OCI-LY7 (cell line): ENCODE results near the gene ZSCAN2. TPM values are rescaled to one million over a fixed set of nuclear protein-coding genes. Genes with fewer than 3 reads are reported as not detected.
A peak's percentile ranks its signal among the peaks of the same experiment; 100 is the strongest.

Experiments used
- BruUV-seq: library from RNA; stranded (reverse); fragments of 400-500 nt; replicated peaks from 2 replicates; lab custom pipeline; 2021; lab: Mats Ljungman, UMichigan
- CTCF ChIA-PET: fragments of 300-600 bp; sonication (Branson Sonifier 250); formaldehyde crosslinking; loops from one replicate; lab custom pipeline; 2022; ENCODE audit warnings: antibody characterized with exemption; ENCODE audit not compliant: unreplicated experiment; lab: Charles Lee
- POLR2A ChIA-PET: fragments of 300-600 bp; sonication (Branson Sonifier 250); formaldehyde crosslinking; loops from one replicate; lab custom pipeline; 2022; ENCODE audit warnings: antibody characterized with exemption; lab: Charles Lee
- DNase-seq: peaks from one replicate; pipeline ENCODE4 v3.0.0-alpha.2; 2015; ENCODE audit warnings: low spot score
- H2AFZ ChIP-seq: fragments of 200-600 bp; sonication (generic), shearing (Covaris generic); 2 replicates; pipeline ENCODE4 v1.6.1; 2014; ENCODE audit warnings: mild to moderate bottlenecking, antibody characterized with exemption, low read length, moderate library complexity
- H3K27ac ChIP-seq: fragments of 200-600 bp; sonication (generic); 2 replicates; pipeline ENCODE4 v1.5.1; 2014; ENCODE audit warnings: mixed run types, low read depth, mild to moderate bottlenecking, moderate library complexity, low read length, inconsistent platforms; ENCODE audit not compliant: poor library complexity, severe bottlenecking
- H3K36me3 ChIP-seq: fragments of 200-600 bp; sonication (generic); 2 replicates; pipeline ENCODE4 v1.6.1; 2014; ENCODE audit warnings: mild to moderate bottlenecking, antibody characterized with exemption, low read length, moderate library complexity, mixed read lengths; ENCODE audit not compliant: insufficient read depth
- H3K4me1 ChIP-seq: fragments of 200-600 bp; sonication (generic); 2 replicates; pipeline ENCODE4 v1.5.1; 2014; ENCODE audit warnings: mild to moderate bottlenecking, low read length; ENCODE audit not compliant: insufficient read depth, poor library complexity, severe bottlenecking
- H3K4me2 ChIP-seq: fragments of 200-600 bp; sonication (generic); 2 replicates; pipeline ENCODE4 v1.6.1; 2014; ENCODE audit warnings: mild to moderate bottlenecking, low read length
- H3K4me3 ChIP-seq: fragments of 200-600 bp; sonication (generic); 2 replicates; pipeline ENCODE4 v1.5.1; 2014; ENCODE audit warnings: mild to moderate bottlenecking, low read depth, low read length; ENCODE audit not compliant: poor library complexity, severe bottlenecking
- H3K79me2 ChIP-seq: fragments of 200-600 bp; sonication (generic); 2 replicates; pipeline ENCODE4 v1.6.1; 2016; ENCODE audit warnings: low read depth, mild to moderate bottlenecking, low read length, moderate library complexity, mixed read lengths; ENCODE audit not compliant: insufficient read depth
- H3K9me2 ChIP-seq: fragments of 200-600 bp; sonication (generic); 2 replicates; pipeline ENCODE4 v1.6.1; 2016; ENCODE audit warnings: mild to moderate bottlenecking, low read length, mixed read lengths; ENCODE audit not compliant: insufficient read depth
- H3K9me3 ChIP-seq: fragments of 200-600 bp; sonication (generic); 2 replicates; pipeline ENCODE4 v1.6.1; 2014; ENCODE audit warnings: mild to moderate bottlenecking, mixed run types, low read length, mixed read lengths
- H4K20me1 ChIP-seq: fragments of 200-600 bp; sonication (generic); 2 replicates; pipeline ENCODE4 v1.6.1; 2014; ENCODE audit warnings: mild to moderate bottlenecking, antibody characterized with exemption, low read length, moderate library complexity, mixed read lengths; ENCODE audit not compliant: insufficient read depth
- EZH2phosphoT487 ChIP-seq: fragments of 200-600 bp; sonication (generic); IDR thresholded peaks from 2 replicates; pipeline ENCODE4 v1.6.1; 2018; ENCODE audit warnings: low read depth, borderline replicate concordance, mild to moderate bottlenecking, mixed run types, antibody characterized with exemption, low read length, moderate library complexity, mixed read lengths
- intact Hi-C: fragments of 100-400 bp; cut with micrococcal nuclease; formaldehyde crosslinking; loops from one replicate; pipeline ENCODE4 v1.10.0; 2022; ENCODE audit not compliant: unreplicated experiment
- total RNA-seq, 2 experiments: library from RNA; depleted of rRNA in 1 of 2; stranded (reverse); fragments of >200 nt in 1 of 2; shearing (Covaris generic) in 1 of 2; gene quantifications; 2 replicates each; pipeline ENCODE4 v1.2.3, GENCODE V29; 2014 to 2022
- TF ChIP-seq, protein P1 (sequence below): fragments of 200-600 bp; sonication (generic); conservative IDR thresholded peaks from 2 replicates; pipeline ENCODE4 v1.5.1; 2014; ENCODE audit warnings: mild to moderate bottlenecking, antibody characterized with exemption, low read length, moderate library complexity, mixed read lengths

Gene ZSCAN2
- total RNA-seq, 2 experiments from 2014 or later, result 12.0 to 12.4 TPM

DNA sequence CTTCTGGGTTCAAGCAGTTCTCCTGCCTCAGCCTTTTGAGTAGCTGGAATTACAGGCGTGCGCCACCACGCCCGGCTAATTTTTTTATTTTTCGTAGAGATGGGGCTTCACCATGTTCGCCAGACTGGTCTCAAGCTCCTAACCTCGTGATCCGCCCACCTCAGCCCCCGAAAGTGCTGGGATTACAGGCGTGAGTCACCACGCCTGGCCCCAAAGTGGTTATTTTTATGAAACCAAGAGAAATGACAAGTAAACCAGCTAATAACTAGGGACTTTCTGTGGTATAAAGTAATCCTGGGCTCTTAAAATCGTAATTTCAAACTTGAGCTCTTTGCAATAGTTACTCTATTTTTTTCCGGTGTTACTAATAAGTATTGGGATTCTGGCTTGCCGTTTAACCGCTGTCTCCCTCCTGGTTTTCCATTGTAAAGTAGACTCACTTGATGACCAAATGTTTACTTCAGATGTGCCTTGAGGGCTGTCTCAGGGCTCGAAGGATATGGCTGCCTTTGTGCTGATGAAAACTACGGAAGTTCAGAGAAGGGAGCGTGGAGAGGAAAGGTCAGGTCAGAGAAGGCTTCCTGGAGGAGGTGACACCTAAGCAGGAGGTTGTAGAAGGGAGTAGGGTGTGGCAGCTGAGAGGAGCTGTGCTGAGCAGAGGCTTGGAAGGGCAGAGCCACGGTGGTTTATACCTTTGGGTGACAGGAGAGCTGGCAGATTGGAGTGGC lies 4.2 kb downstream of the ZSCAN2 start:
- intact Hi-C loops, result no loop called here
- H4K20me1 ChIP-seq, result no peaks in the 10 kb centered on the region
- no peak overlapping the region for H3K4me3 ChIP-seq
- no peak overlapping the region for H3K27ac ChIP-seq
- peaks cover 23% of the 10 kb centered on the region for H3K4me1 ChIP-seq
- ChIA-PET POLR2A (interaction anchor here (0.6 to 0.7 kb wide), 2 partner anchors 33 to 525 kb away, joined by 4 to 5 read pairs; no protein-coding TSS in a partner anchor), CTCF (interaction anchor here (0.9 kb wide), 1 partner anchor 229 kb away, joined by 3 read pairs; no protein-coding TSS in a partner anchor)
- TF ChIP-seq, protein P1, sequence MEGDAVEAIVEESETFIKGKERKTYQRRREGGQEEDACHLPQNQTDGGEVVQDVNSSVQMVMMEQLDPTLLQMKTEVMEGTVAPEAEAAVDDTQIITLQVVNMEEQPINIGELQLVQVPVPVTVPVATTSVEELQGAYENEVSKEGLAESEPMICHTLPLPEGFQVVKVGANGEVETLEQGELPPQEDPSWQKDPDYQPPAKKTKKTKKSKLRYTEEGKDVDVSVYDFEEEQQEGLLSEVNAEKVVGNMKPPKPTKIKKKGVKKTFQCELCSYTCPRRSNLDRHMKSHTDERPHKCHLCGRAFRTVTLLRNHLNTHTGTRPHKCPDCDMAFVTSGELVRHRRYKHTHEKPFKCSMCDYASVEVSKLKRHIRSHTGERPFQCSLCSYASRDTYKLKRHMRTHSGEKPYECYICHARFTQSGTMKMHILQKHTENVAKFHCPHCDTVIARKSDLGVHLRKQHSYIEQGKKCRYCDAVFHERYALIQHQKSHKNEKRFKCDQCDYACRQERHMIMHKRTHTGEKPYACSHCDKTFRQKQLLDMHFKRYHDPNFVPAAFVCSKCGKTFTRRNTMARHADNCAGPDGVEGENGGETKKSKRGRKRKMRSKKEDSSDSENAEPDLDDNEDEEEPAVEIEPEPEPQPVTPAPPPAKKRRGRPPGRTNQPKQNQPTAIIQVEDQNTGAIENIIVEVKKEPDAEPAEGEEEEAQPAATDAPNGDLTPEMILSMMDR, result no peak
- TF ChIP-seq EZH2phosphoT487, result no peak
- H3K9me3 ChIP-seq, result no peaks in the 10 kb centered on the region
- no peaks in the 10 kb centered on the region for H3K9me2 ChIP-seq
- H3K79me2 ChIP-seq, result peaks cover 7% of the 10 kb centered on the region; the same call in 1 of the 2 replicates
- peak overlapping the region; percentile 13; the same call in 1 of the 2 replicates for H3K4me2 ChIP-seq
- no peak for DNase-seq
- no TSS peak for BruUV-seq
- H2AFZ ChIP-seq, result no peak overlapping the region
- H3K36me3 ChIP-seq, result peaks cover 10% of the 10 kb centered on the region

DNA sequence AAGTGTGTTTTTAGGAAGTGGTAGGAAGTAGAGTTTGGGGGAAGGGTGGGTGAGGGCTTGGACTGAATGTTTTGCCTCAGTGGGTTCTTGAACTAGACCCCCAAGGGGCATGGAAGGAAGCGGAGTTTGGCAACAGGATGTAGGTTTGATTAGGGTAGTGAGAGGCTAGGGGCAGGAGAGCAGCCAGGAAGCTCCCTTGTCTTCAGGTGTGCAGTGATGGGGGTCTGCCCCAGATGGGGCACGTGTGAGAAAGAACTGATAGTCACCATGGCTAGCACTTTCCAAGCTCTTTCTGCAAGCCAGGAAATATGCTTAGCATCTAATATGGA lies 4.7 kb downstream of the ZSCAN2 start:
- Histone ChIP-seq H3K9me2 (no peaks in the 10 kb centered on the region), H3K79me2 (peaks cover 7% of the 10 kb centered on the region; the same call in 1 of the 2 replicates), H4K20me1 (no peaks in the 10 kb centered on the region), H2AFZ (no peak overlapping the region), H3K27ac (no peak overlapping the region), H3K4me3 (no peak overlapping the region), H3K36me3 (peaks cover 10% of the 10 kb centered on the region), H3K4me2 (peak overlapping the region; percentile 13; the same call in 1 of the 2 replicates), H3K4me1 (peaks cover 18% of the 10 kb centered on the region), H3K9me3 (no peaks in the 10 kb centered on the region)
- ChIA-PET CTCF (interaction anchor here (0.9 kb wide), 1 partner anchor 229 kb away, joined by 3 read pairs; no protein-coding TSS in a partner anchor), POLR2A (no interaction called here)
- peak; percentile 25 for DNase-seq
- intact Hi-C loops, result no loop called here
- BruUV-seq, result no TSS peak
- TF ChIP-seq, protein P1, result no peak
- no peak for TF ChIP-seq EZH2phosphoT487

GRCh38 chr15:84606653-84607120 lies 5.9 kb downstream of the ZSCAN2 start:
- Histone ChIP-seq H3K4me2 (no peak overlapping the region), H2AFZ (no peak overlapping the region), H3K79me2 (peaks cover 2% of the 10 kb centered on the region; the same call in 1 of the 2 replicates), H3K4me3 (no peak overlapping the region), H3K9me3 (no peaks in the 10 kb centered on the region), H3K27ac (no peak overlapping the region), H3K4me1 (peaks cover 18% of the 10 kb centered on the region), H3K36me3 (peaks cover 10% of the 10 kb centered on the region), H4K20me1 (no peaks in the 10 kb centered on the region), H3K9me2 (no peaks in the 10 kb centered on the region)
- BruUV-seq, result no TSS peak
- intact Hi-C loops, result no loop called here
- TF ChIP-seq, protein P1, result no peak
- no peak for TF ChIP-seq EZH2phosphoT487
- ChIA-PET CTCF (no interaction called here), POLR2A (no interaction called here)
- DNase-seq, result no peak
